Cardiac muscle cell (in vitro differentiated cells and primary cell): ENCODE results near the gene MID2. TPM values are rescaled to one million over a fixed set of nuclear protein-coding genes. Genes with fewer than 3 reads are reported as not detected.
A peak's percentile ranks its signal among the peaks of the same experiment; 100 is the strongest.
"Not testable (repeated sequence)": the region's sequence is repeated elsewhere in the genome, so short reads cannot be mapped to it uniquely, and the experiment has no call there.

Experiments
- DNase-seq, 2 donors: peaks; one replicate each; pipeline versions ENCODE4 v3.0.0 to v3.0.0-alpha.2; 2010 to 2017; ENCODE audit warnings: low read depth in 1 of 2, low spot score in 1 of 2
- H3K27ac ChIP-seq: fragments of 200-600 bp; sonication (generic); 2 replicates; pipeline ENCODE4 v1.5.1; 2016
- H3K27me3 ChIP-seq: fragments of 200-600 bp; sonication (generic); 2 replicates; pipeline ENCODE4 v1.6.0; 2016; ENCODE audit warnings: control low read depth
- H3K36me3 ChIP-seq: fragments of 200-600 bp; sonication (generic); 2 replicates; pipeline ENCODE4 v1.5.1; 2016; ENCODE audit warnings: control low read depth
- H3K4me1 ChIP-seq: fragments of 200-600 bp; sonication (generic); 2 replicates; pipeline ENCODE4 v1.8.1; 2017; ENCODE audit warnings: low read depth, mild to moderate bottlenecking, mixed run types
- H3K4me3 ChIP-seq: fragments of 200-600 bp; sonication (generic); 2 replicates; pipeline ENCODE4 v1.5.1; 2016; ENCODE audit warnings: mild to moderate bottlenecking
- H3K9me3 ChIP-seq: fragments of 200-600 bp; sonication (generic); 2 replicates; pipeline ENCODE4 v1.5.1; 2017; ENCODE audit warnings: low read depth, mild to moderate bottlenecking, control low read depth
- CTCF ChIP-seq: IDR thresholded peaks from 2 replicates; pipeline ENCODE4 v1.5.1; 2012; ENCODE audit warnings: low read depth, mild to moderate bottlenecking, low read length
- polyA plus RNA-seq: library from polyadenylated mRNA; unstranded; fragments of >200 nt; fragmentation: Nextera tagmentation; extraction: Ambion mirVana; gene quantifications from 2 replicates; pipeline ENCODE4 v1.2.1, GENCODE V29; 2016
- total RNA-seq: library from RNA; depleted of rRNA; stranded (reverse); fragments of >200 nt; gene quantifications from 2 replicates; pipeline ENCODE4 v1.2.3, GENCODE V29; 2016

Gene MID2
- total and polyA plus RNA-seq, 2 experiments from 2014 or later, result 9.9 to 30.0 TPM

- H3K9me3 ChIP-seq, result no peaks in the 10 kb centered on the region
- peak in 1 of 2 donors; percentile 33 for DNase-seq
- H3K4me3 ChIP-seq, result no peak overlapping the region
Measured at GRCh38 chrX:107935200-107935599, 109.5 kb downstream of the MID2 start.

GRCh38 chrX:107935664-107936433, 110.2 kb downstream of the MID2 start:
- TF ChIP-seq CTCF, result no peak
- no peaks in the 10 kb centered on the region for H3K36me3 ChIP-seq
- peaks cover 19% of the 10 kb centered on the region for H3K27me3 ChIP-seq
- peak overlapping the region; percentile 16 for H3K4me3 ChIP-seq
- H3K27ac ChIP-seq, result no peak overlapping the region
- H3K9me3 ChIP-seq, result no peaks in the 10 kb centered on the region
- H3K4me1 ChIP-seq, result no peaks in the 10 kb centered on the region
- peak; percentile 10 for DNase-seq

More at GRCh38 chrX:107935200-107935599, 109.5 kb downstream of the MID2 start:
- Histone ChIP-seq H3K27ac (no peak overlapping the region), H3K27me3 (peaks cover 19% of the 10 kb centered on the region), H3K4me1 (no peaks in the 10 kb centered on the region), H3K36me3 (no peaks in the 10 kb centered on the region)
- TF ChIP-seq CTCF, result no peak

GRCh38 chrX:107936434-107936730, 110.7 kb downstream of the MID2 start:
- no peaks in the 10 kb centered on the region for H3K9me3 ChIP-seq
- no peak for DNase-seq
- no peak overlapping the region for H3K4me3 ChIP-seq
- H3K4me1 ChIP-seq, result no peaks in the 10 kb centered on the region
- no peak for TF ChIP-seq CTCF
- no peak overlapping the region for H3K27ac ChIP-seq
- H3K36me3 ChIP-seq, result no peaks in the 10 kb centered on the region
- H3K27me3 ChIP-seq, result peaks cover 19% of the 10 kb centered on the region

GRCh38 chrX:107940095-107940494, 114.4 kb downstream of the MID2 start:
- DNase-seq, result no peak
- Histone ChIP-seq H3K27ac (no peak overlapping the region), H3K36me3 (no peaks in the 10 kb centered on the region), H3K4me3 (no peak overlapping the region), H3K27me3 (peaks cover 19% of the 10 kb centered on the region), H3K4me1 (no peaks in the 10 kb centered on the region), H3K9me3 (no peaks in the 10 kb centered on the region)
- no peak for TF ChIP-seq CTCF

GRCh38 chrX:107955337-107955736, 129.7 kb downstream of the MID2 start:
- not testable (repeated sequence) for H3K4me3 ChIP-seq, H3K4me1 ChIP-seq, H3K36me3 ChIP-seq, H3K9me3 ChIP-seq, H3K27ac ChIP-seq, H3K27me3 ChIP-seq, DNase-seq

GRCh38 chrX:107968623-107969022, 143.0 kb downstream of the MID2 start:
- no peaks in the 10 kb centered on the region for H3K27me3 ChIP-seq
- no peak overlapping the region for H3K4me3 ChIP-seq
- no peaks in the 10 kb centered on the region for H3K36me3 ChIP-seq
- DNase-seq, result no peak
- TF ChIP-seq CTCF, result no peak
- H3K4me1 ChIP-seq, result no peaks in the 10 kb centered on the region
- H3K9me3 ChIP-seq, result no peaks in the 10 kb centered on the region
- no peak overlapping the region for H3K27ac ChIP-seq
